GM23338 (cell line): ENCODE results near the gene LCP1. TPM values are rescaled to one million over a fixed set of nuclear protein-coding genes. Genes with fewer than 3 reads are reported as not detected.

Experiments
- ATAC-seq: fragments of 200-7000 bp; cut with Tn5 transposase; 3 replicates; pipeline ENCODE4 v1.9.1; 2020
- DNase-seq: peaks from one replicate; pipeline ENCODE4 v3.0.0-alpha.2; 2015; ENCODE audit warnings: low spot score
- H2AFZ ChIP-seq: fragments of 200-600 bp; sonication (generic); 2 replicates; pipeline ENCODE4 v1.8.0; 2016; ENCODE audit warnings: antibody characterized with exemption, mild to moderate bottlenecking, moderate library complexity
- H3F3A ChIP-seq: fragments of 200-600 bp; sonication (generic); replicated peaks from 2 replicates; pipeline ENCODE4 v1.8.0; 2017; ENCODE audit warnings: antibody characterized with exemption, mixed run types, low read depth
- H3K27ac ChIP-seq: fragments of 200-600 bp; sonication (generic); 2 replicates; pipeline ENCODE4 v1.6.1; 2016; ENCODE audit warnings: low read depth
- H3K27me3 ChIP-seq: fragments of 200-600 bp; sonication (generic); 2 replicates; pipeline ENCODE4 v1.8.0; 2016; ENCODE audit warnings: mild to moderate bottlenecking, mixed run types, moderate library complexity; ENCODE audit not compliant: insufficient read depth
- H3K36me3 ChIP-seq: fragments of 200-600 bp; sonication (generic); 2 replicates; pipeline ENCODE4 v1.8.0; 2016; ENCODE audit warnings: mild to moderate bottlenecking; ENCODE audit not compliant: insufficient read depth
- H3K4me1 ChIP-seq: fragments of 200-600 bp; sonication (generic); 2 replicates; pipeline ENCODE4 v1.8.0; 2016; ENCODE audit warnings: mild to moderate bottlenecking, moderate library complexity; ENCODE audit not compliant: insufficient read depth
- H3K4me2 ChIP-seq: fragments of 200-600 bp; sonication (generic); 2 replicates; pipeline ENCODE4 v1.7.1; 2017; ENCODE audit warnings: mixed run types
- H3K4me3 ChIP-seq: fragments of 200-600 bp; sonication (generic); 2 replicates; pipeline ENCODE4 v1.6.1; 2016; ENCODE audit warnings: mixed run types
- H3K79me2 ChIP-seq: fragments of 200-600 bp; sonication (generic); replicated peaks from 2 replicates; pipeline ENCODE4 v1.8.0; 2017; ENCODE audit warnings: mild to moderate bottlenecking; ENCODE audit not compliant: insufficient read depth
- H3K9me2 ChIP-seq: fragments of 200-600 bp; sonication (generic); 2 replicates; pipeline ENCODE4 v1.8.0; 2017; ENCODE audit not compliant: insufficient read depth
- H4K20me1 ChIP-seq: fragments of 200-600 bp; sonication (generic); replicated peaks from 2 replicates; pipeline ENCODE4 v1.8.0; 2017; ENCODE audit warnings: mild to moderate bottlenecking; ENCODE audit not compliant: insufficient read depth
- H3K27ac Mint-ChIP-seq: 2 replicates; pipeline ENCODE4 v1.8.0; 2020; ENCODE audit warnings: inconsistent platforms, mild to moderate bottlenecking, moderate library complexity, mixed read lengths
- H3K27me3 Mint-ChIP-seq: 3 replicates; pipeline ENCODE4 v1.8.0; 2022; ENCODE audit warnings: low read depth, mild to moderate bottlenecking, moderate library complexity, mixed read lengths, inconsistent platforms; ENCODE audit not compliant: insufficient read depth, poor library complexity
- H3K36me3 Mint-ChIP-seq: 3 replicates; pipeline ENCODE4 v1.8.0; 2021; ENCODE audit warnings: low read depth, mild to moderate bottlenecking, inconsistent platforms, moderate library complexity, mixed read lengths
- H3K4me1 Mint-ChIP-seq: 3 replicates; pipeline ENCODE4 v1.8.0; 2020; ENCODE audit warnings: mild to moderate bottlenecking, inconsistent platforms, mixed read lengths
- H3K4me3 Mint-ChIP-seq: 3 replicates; pipeline ENCODE4 v1.8.0; 2021; ENCODE audit warnings: moderate library complexity, mild to moderate bottlenecking, inconsistent platforms, mixed read lengths
- H3K9me3 Mint-ChIP-seq: 3 replicates; pipeline ENCODE4 v1.8.0; 2020; ENCODE audit warnings: moderate library complexity, mild to moderate bottlenecking, inconsistent platforms, mixed read lengths
- CTCF ChIP-seq, 2 experiments: fragments of 200-600 bp in 1 of 2; sonication (generic) in 1 of 2; conservative IDR thresholded peaks; 2 replicates each; pipeline versions ENCODE4 v1.5.1 to v1.6.1; 2016 to 2017; ENCODE audit warnings: antibody characterized with exemption in 2 of 2, low read depth in 2 of 2, mild to moderate bottlenecking in 2 of 2, moderate library complexity in 1 of 2
- ETS1 ChIP-seq: IDR thresholded peaks from 2 replicates; pipeline ENCODE4 v1.6.1; 2016; ENCODE audit warnings: antibody characterized with exemption
- EZH2 ChIP-seq: fragments of 200-600 bp; sonication (generic); IDR thresholded peaks from one replicate; pipeline ENCODE4 v1.8.0; 2017; ENCODE audit warnings: antibody characterized with exemption, mild to moderate bottlenecking, low read depth; ENCODE audit not compliant: unreplicated experiment
- EZH2phosphoT487 ChIP-seq: fragments of 200-600 bp; sonication (generic); IDR thresholded peaks from one replicate; pipeline ENCODE4 v1.8.1; 2018; ENCODE audit warnings: antibody characterized with exemption; ENCODE audit not compliant: unreplicated experiment
- STAT1 ChIP-seq: IDR thresholded peaks from one replicate; pipeline ENCODE4 v1.6.1; 2016; ENCODE audit warnings: antibody characterized with exemption; ENCODE audit not compliant: unreplicated experiment
- ZNF331 ChIP-seq: fragments of 250-450 bp; sonication (Bioruptor Pico); IDR thresholded peaks from 2 replicates; pipeline ENCODE4 v1.5.0; 2020; ENCODE audit warnings: low read depth, mild to moderate bottlenecking, moderate library complexity
- ZNF462 ChIP-seq: fragments of 250-450 bp; sonication (Bioruptor Pico); IDR thresholded peaks from 2 replicates; pipeline ENCODE4 v1.5.0; 2020; ENCODE audit warnings: mild to moderate bottlenecking, moderate library complexity
- polyA plus RNA-seq: library from polyadenylated mRNA; unstranded; fragments of >200 nt; fragmentation: Nextera tagmentation; extraction: Ambion mirVana; gene quantifications from 2 replicates; pipeline ENCODE4 v1.2.1, GENCODE V29; 2016
- total RNA-seq: library from RNA; depleted of rRNA; stranded (reverse); fragments of >200 nt; shearing (Covaris generic); gene quantifications from 2 replicates; pipeline ENCODE4 v1.2.3, GENCODE V29; 2014

Gene LCP1
- total and polyA plus RNA-seq, 2 experiments from 2014 or later = 1.9 to 3.4 TPM

GRCh38 chr13:46207828-46208227 is 25.9 kb upstream of the LCP1 start (continued):
- no peak for TF ChIP-seq ZNF462 (CRISPR knock-in tag)
- no peak for TF ChIP-seq CTCF (conservative IDR thresholded peaks at IDR 0.05; ENCODE audit: low read depth in 2 of 2)

GRCh38 chr13:46206143-46206542 is 24.2 kb upstream of the LCP1 start:
- H3K27ac ChIP-seq = no peak overlapping the region
- TF ChIP-seq EZH2 = no peak
- TF ChIP-seq EZH2phosphoT487 = no peak
- no peak for TF ChIP-seq ZNF331
- TF ChIP-seq STAT1 = no peak
- TF ChIP-seq ETS1 = no peak

More at GRCh38 chr13:46206143-46206542, 24.2 kb upstream of the LCP1 start:
- DNase-seq (no peak), ATAC-seq (no peak)
- no peaks in the 10 kb centered on the region for H3K27me3 Mint-ChIP-seq
- Histone ChIP-seq H3K4me1 (peaks cover 9% of the 10 kb centered on the region), H3F3A (no peaks in the 10 kb centered on the region), H3K4me3 (no peak overlapping the region), H3K4me2 (no peak overlapping the region), H3K27me3 (peaks cover 10% of the 10 kb centered on the region), H3K79me2 (no peaks in the 10 kb centered on the region), H3K36me3 (no peaks in the 10 kb centered on the region), H3K9me2 (no peaks in the 10 kb centered on the region), H4K20me1 (0 out of 2 replicates have a peak, but pooled peaks cover 3% of the 10 kb centered on the region), H2AFZ (no peak overlapping the region)
- H3K4me3 Mint-ChIP-seq = no peak overlapping the region
- no peak overlapping the region for H3K27ac Mint-ChIP-seq
- H3K4me1 Mint-ChIP-seq = peaks cover 13% of the 10 kb centered on the region; the same call in 2 of the 3 replicates
- H3K9me3 Mint-ChIP-seq = no peaks in the 10 kb centered on the region
- H3K36me3 Mint-ChIP-seq = no peaks in the 10 kb centered on the region
